GM21576 (cell line): ENCODE data around the gene RETN.
"Not testable (repeated sequence)": the region's sequence is repeated elsewhere in the genome, so short reads cannot be mapped to it uniquely, and the experiment has no call there.

Experiments used
- ATAC-seq: cut with Tn5 transposase; IDR thresholded peaks from one replicate; pipeline ENCODE4 v1.9.1; 2021; ENCODE audit warnings: mild to moderate bottlenecking, moderate library complexity; ENCODE audit not compliant: unreplicated experiment

RETN gene

GRCh38 chr19:7637374-7638256, 31.2 kb upstream of the RETN start:
- peak; percentile 18 for ATAC-seq

GRCh38 chr19:7638802-7639465, 29.9 kb upstream of the RETN start:
- ATAC-seq = no peak

GRCh38 chr19:7639863-7640348, 28.9 kb upstream of the RETN start:
- ATAC-seq = no peak

GRCh38 chr19:7640803-7641202, 28.0 kb upstream of the RETN start:
- no peak for ATAC-seq

GRCh38 chr19:7641290-7642276, 27.3 kb upstream of the RETN start:
- no peak for ATAC-seq

- ATAC-seq = no peak
Observed at GRCh38 chr19:7642295-7643030, 26.4 kb upstream of the RETN start.

GRCh38 chr19:7643031-7643415, 25.8 kb upstream of the RETN start:
- ATAC-seq = no peak

- not testable (repeated sequence) for ATAC-seq
Observed at GRCh38 chr19:7643629-7644549, 25.0 kb upstream of the RETN start.

GRCh38 chr19:7644550-7644877, 24.3 kb upstream of the RETN start:
- ATAC-seq = no peak

GRCh38 chr19:7645163-7645562, 23.7 kb upstream of the RETN start:
- ATAC-seq = no peak

GRCh38 chr19:7645656-7646425, 23.0 kb upstream of the RETN start:
- no peak for ATAC-seq

GRCh38 chr19:7646426-7646700, 22.5 kb upstream of the RETN start:
- ATAC-seq = no peak

GRCh38 chr19:7647156-7647555, 21.7 kb upstream of the RETN start:
- no peak for ATAC-seq

GRCh38 chr19:7648265-7649014, 20.4 kb upstream of the RETN start:
- no peak for ATAC-seq

GRCh38 chr19:7650148-7650547, 18.7 kb upstream of the RETN start:
- ATAC-seq = no peak

GRCh38 chr19:7652061-7652641, 16.7 kb upstream of the RETN start:
- peak; percentile 53 for ATAC-seq

GRCh38 chr19:7654401-7654800, 14.4 kb upstream of the RETN start:
- ATAC-seq = no peak

- no peak for ATAC-seq
Observed at GRCh38 chr19:7655581-7655980, 13.3 kb upstream of the RETN start.
